ENCODE measurements around the gene FIG4.

The FIG4 gene

GRCh38 chr6:109767961-109768360, 76.9 kb downstream of the FIG4 start:
- Histone ChIP-seq H4K8ac (ENCODE audit: low read depth, low read length) (no peak overlapping the region), H3K36me3 (ENCODE audit: control insufficient read depth in 1 of 2, insufficient read depth in 2 of 2, low read length in 2 of 2) (peaks cover 0 to 3% of the 10 kb centered on the region in 2 experiments), H2BK5ac (ENCODE audit: low read depth, low read length, poor library complexity) (no peak overlapping the region), H2AFZ (ENCODE audit: insufficient read depth, low read length, poor library complexity) (no peak overlapping the region), H2BK120ac (ENCODE audit: insufficient read depth, low read length, poor library complexity) (no peak overlapping the region), H3K4me1 (ENCODE audit: control insufficient read depth in 1 of 2, insufficient read depth in 2 of 2, low read length in 2 of 2) (no peaks in the 10 kb centered on the region), H2AK5ac (ENCODE audit: low read length) (no peak overlapping the region), H3K9me3 (ENCODE audit: insufficient read depth, low read depth, low read length) (no peaks in the 10 kb centered on the region), H3K9ac (ENCODE audit: low read length) (no peak overlapping the region), H4K12ac (ENCODE audit: low read depth, low read length) (no peak overlapping the region), H3K14ac (ENCODE audit: low read length) (no peak overlapping the region), H3K79me1 (ENCODE audit: low read length) (no peaks in the 10 kb centered on the region), H3K4ac (ENCODE audit: low read depth, low read length) (no peak overlapping the region), H3K79me2 (ENCODE audit: control insufficient read depth, insufficient read depth, low read length, poor library complexity) (no peaks in the 10 kb centered on the region), H2BK12ac (ENCODE audit: low read length) (no peak overlapping the region), H3K27ac (ENCODE audit: low read depth, low read length) (no peak overlapping the region), H3K4me2 (ENCODE audit: low read length) (no peak overlapping the region), H3K18ac (ENCODE audit: low read length) (no peak overlapping the region), H4K91ac (ENCODE audit: low read depth, low read length) (no peak overlapping the region), H3K27me3 (ENCODE audit: insufficient read depth, low read length) (no peaks in the 10 kb centered on the region), H3K4me3 (ENCODE audit: low read depth, low read length) (no peak overlapping the region), H3K23ac (ENCODE audit: low read length) (no peak overlapping the region)
- DNase-seq: peak; percentile 95 to 96
- WGBS (ENCODE audit: extremely low coverage, insufficient coverage, insufficient read length): no CpG with 5 or more reads among the region's 3 CpGs

- Histone ChIP-seq H3K4me1 (ENCODE audit: control insufficient read depth in 1 of 2, insufficient read depth in 2 of 2, low read length in 2 of 2) (no peaks in the 10 kb centered on the region), H4K8ac (ENCODE audit: low read depth, low read length) (no peak overlapping the region), H3K4me3 (ENCODE audit: low read depth, low read length) (no peak overlapping the region), H3K27ac (ENCODE audit: low read depth, low read length) (no peak overlapping the region), H2AK5ac (ENCODE audit: low read length) (no peak overlapping the region), H3K18ac (ENCODE audit: low read length) (no peak overlapping the region), H3K4ac (ENCODE audit: low read depth, low read length) (no peak overlapping the region), H3K4me2 (ENCODE audit: low read length) (no peak overlapping the region), H3K79me2 (ENCODE audit: control insufficient read depth, insufficient read depth, low read length, poor library complexity) (no peaks in the 10 kb centered on the region), H4K91ac (ENCODE audit: low read depth, low read length) (no peak overlapping the region), H2BK12ac (ENCODE audit: low read length) (no peak overlapping the region), H4K12ac (ENCODE audit: low read depth, low read length) (no peak overlapping the region), H3K36me3 (ENCODE audit: control insufficient read depth in 1 of 2, insufficient read depth in 2 of 2, low read length in 2 of 2) (peaks cover 0 to 3% of the 10 kb centered on the region in 2 experiments), H2BK120ac (ENCODE audit: insufficient read depth, low read length, poor library complexity) (no peak overlapping the region), H3K79me1 (ENCODE audit: low read length) (no peaks in the 10 kb centered on the region), H2BK5ac (ENCODE audit: low read depth, low read length, poor library complexity) (no peak overlapping the region), H3K27me3 (ENCODE audit: insufficient read depth, low read length) (no peaks in the 10 kb centered on the region), H3K9ac (ENCODE audit: low read length) (no peak overlapping the region), H3K23ac (ENCODE audit: low read length) (no peak overlapping the region), H2AFZ (ENCODE audit: insufficient read depth, low read length, poor library complexity) (no peak overlapping the region), H3K14ac (ENCODE audit: low read length) (no peak overlapping the region), H3K9me3 (ENCODE audit: insufficient read depth, low read depth, low read length) (no peaks in the 10 kb centered on the region)
- no CpG with 5 or more reads among the region's 5 CpGs for WGBS (ENCODE audit: extremely low coverage, insufficient coverage, insufficient read length)
- peak; percentile 64 to 73 for DNase-seq
Measured at GRCh38 chr6:109768485-109768884, 77.4 kb downstream of the FIG4 start.

GRCh38 chr6:109769213-109769612, 78.1 kb downstream of the FIG4 start:
- H2BK5ac ChIP-seq (ENCODE audit: low read depth, low read length, poor library complexity): no peak overlapping the region
- no peak overlapping the region for H2BK12ac ChIP-seq (ENCODE audit: low read length)
- no peak overlapping the region for H3K4ac ChIP-seq (ENCODE audit: low read depth, low read length)
- no peak overlapping the region for H4K91ac ChIP-seq (ENCODE audit: low read depth, low read length)
- no peak overlapping the region for H3K4me3 ChIP-seq (ENCODE audit: low read depth, low read length)
- no peaks in the 10 kb centered on the region for H3K9me3 ChIP-seq (ENCODE audit: insufficient read depth, low read depth, low read length)
- no peak overlapping the region for H3K27ac ChIP-seq (ENCODE audit: low read depth, low read length)
- no peak overlapping the region for H3K9ac ChIP-seq (ENCODE audit: low read length)
- H3K36me3 ChIP-seq (ENCODE audit: control insufficient read depth in 1 of 2, insufficient read depth in 2 of 2, low read length in 2 of 2): peaks cover 0 to 3% of the 10 kb centered on the region in 2 experiments
- no peak overlapping the region for H2BK120ac ChIP-seq (ENCODE audit: insufficient read depth, low read length, poor library complexity)
- no peak overlapping the region for H3K23ac ChIP-seq (ENCODE audit: low read length)
- WGBS (ENCODE audit: extremely low coverage, insufficient coverage, insufficient read length): no CpG with 5 or more reads among the region's 3 CpGs
- no peak overlapping the region for H2AFZ ChIP-seq (ENCODE audit: insufficient read depth, low read length, poor library complexity)
- no peaks in the 10 kb centered on the region for H3K4me1 ChIP-seq (ENCODE audit: control insufficient read depth in 1 of 2, insufficient read depth in 2 of 2, low read length in 2 of 2)
- no peak overlapping the region for H4K12ac ChIP-seq (ENCODE audit: low read depth, low read length)
- H3K18ac ChIP-seq (ENCODE audit: low read length): no peak overlapping the region
- H2AK5ac ChIP-seq (ENCODE audit: low read length): no peak overlapping the region
- no peaks in the 10 kb centered on the region for H3K27me3 ChIP-seq (ENCODE audit: insufficient read depth, low read length)
- H3K14ac ChIP-seq (ENCODE audit: low read length): no peak overlapping the region
- no peaks in the 10 kb centered on the region for H3K79me2 ChIP-seq (ENCODE audit: control insufficient read depth, insufficient read depth, low read length, poor library complexity)
- H3K4me2 ChIP-seq (ENCODE audit: low read length): no peak overlapping the region
- no peaks in the 10 kb centered on the region for H3K79me1 ChIP-seq (ENCODE audit: low read length)
- no peak overlapping the region for H4K8ac ChIP-seq (ENCODE audit: low read depth, low read length)
- no peak for DNase-seq

- no peak overlapping the region for H4K12ac ChIP-seq (ENCODE audit: low read depth, low read length)
- peaks cover 0 to 3% of the 10 kb centered on the region in 2 experiments for H3K36me3 ChIP-seq (ENCODE audit: control insufficient read depth in 1 of 2, insufficient read depth in 2 of 2, low read length in 2 of 2)
- no peak overlapping the region for H3K4me3 ChIP-seq (ENCODE audit: low read depth, low read length)
- no peak overlapping the region for H3K4me2 ChIP-seq (ENCODE audit: low read length)
- H3K14ac ChIP-seq (ENCODE audit: low read length): no peak overlapping the region
- DNase-seq: no peak
- H3K79me1 ChIP-seq (ENCODE audit: low read length): no peaks in the 10 kb centered on the region
- H3K18ac ChIP-seq (ENCODE audit: low read length): no peak overlapping the region
- no CpG with 5 or more reads among the region's 2 CpGs for WGBS (ENCODE audit: extremely low coverage, insufficient coverage, insufficient read length)
- no peak overlapping the region for H3K27ac ChIP-seq (ENCODE audit: low read depth, low read length)
- no peaks in the 10 kb centered on the region for H3K9me3 ChIP-seq (ENCODE audit: insufficient read depth, low read depth, low read length)
- H3K4ac ChIP-seq (ENCODE audit: low read depth, low read length): no peak overlapping the region
- H4K8ac ChIP-seq (ENCODE audit: low read depth, low read length): no peak overlapping the region
- H2BK120ac ChIP-seq (ENCODE audit: insufficient read depth, low read length, poor library complexity): no peak overlapping the region
- H2BK12ac ChIP-seq (ENCODE audit: low read length): no peak overlapping the region
- no peak overlapping the region for H4K91ac ChIP-seq (ENCODE audit: low read depth, low read length)
- H2AFZ ChIP-seq (ENCODE audit: insufficient read depth, low read length, poor library complexity): no peak overlapping the region
- H3K79me2 ChIP-seq (ENCODE audit: control insufficient read depth, insufficient read depth, low read length, poor library complexity): no peaks in the 10 kb centered on the region
- H2AK5ac ChIP-seq (ENCODE audit: low read length): no peak overlapping the region
- H3K23ac ChIP-seq (ENCODE audit: low read length): no peak overlapping the region
- no peaks in the 10 kb centered on the region for H3K4me1 ChIP-seq (ENCODE audit: control insufficient read depth in 1 of 2, insufficient read depth in 2 of 2, low read length in 2 of 2)
- H3K9ac ChIP-seq (ENCODE audit: low read length): no peak overlapping the region
- H2BK5ac ChIP-seq (ENCODE audit: low read depth, low read length, poor library complexity): no peak overlapping the region
- H3K27me3 ChIP-seq (ENCODE audit: insufficient read depth, low read length): no peaks in the 10 kb centered on the region
Measured at GRCh38 chr6:109770047-109770446, 79.0 kb downstream of the FIG4 start.
